Spleen (tissue), 11 donors: ENCODE data around the gene LBX2. TPM values are rescaled to one million over a fixed set of nuclear protein-coding genes. Genes with fewer than 3 reads are reported as not detected.
A peak's percentile ranks its signal among the peaks of the same experiment; 100 is the strongest.

ENCODE experiments used
- DNase-seq: peaks from one replicate; pipeline ENCODE4 v3.0.0-alpha.2; 2020
- H3K27ac ChIP-seq, 8 donors: fragments of 200-600 bp; sonication (generic) in 7 of 8; 1 replicate in 4 of 8; 2 replicates in 4 of 8; pipeline versions ENCODE4 v1.5.0 to v1.8.0; 2016 to 2021; ENCODE audit warnings: inconsistent platforms in 4 of 8, mild to moderate bottlenecking in 4 of 8, moderate library complexity in 1 of 8
- H3K27me3 ChIP-seq, 7 donors: fragments of 200-600 bp; sonication (generic) in 6 of 7; replicated peaks in 1 of 7; 1 replicate in 4 of 7; 2 replicates in 3 of 7; pipeline versions ENCODE4 v1.5.0 to v1.8.0; 2016 to 2021; ENCODE audit warnings: inconsistent platforms in 3 of 7, mild to moderate bottlenecking in 1 of 7
- H3K36me3 ChIP-seq, 6 donors: fragments of 200-600 bp; sonication (generic) in 5 of 6; 1 replicate in 4 of 6; 2 replicates in 2 of 6; pipeline versions ENCODE4 v1.5.0 to v1.8.0; 2016 to 2021; ENCODE audit warnings: inconsistent platforms in 2 of 6
- H3K4me1 ChIP-seq, 6 donors: fragments of 200-600 bp; sonication (generic) in 5 of 6; 1 replicate in 3 of 6; 2 replicates in 3 of 6; pipeline versions ENCODE4 v1.5.0 to v1.8.0; 2016 to 2021; ENCODE audit warnings: inconsistent platforms in 3 of 6
- H3K4me3 ChIP-seq, 8 donors: fragments of 200-600 bp; sonication (generic) in 7 of 8; 1 replicate in 4 of 8; 2 replicates in 4 of 8; pipeline versions ENCODE4 v1.5.0 to v1.8.0; 2016 to 2021; ENCODE audit warnings: inconsistent platforms in 4 of 8, mild to moderate bottlenecking in 4 of 8, moderate library complexity in 2 of 8
- H3K9me3 ChIP-seq, 8 donors: fragments of 200-600 bp; sonication (generic) in 7 of 8; 1 replicate in 4 of 8; 2 replicates in 4 of 8; pipeline versions ENCODE4 v1.5.0 to v1.8.0; 2016 to 2021; ENCODE audit warnings: inconsistent platforms in 4 of 8
- POLR2A ChIP-seq, 3 donors: fragments of 450-650 bp; IDR thresholded peaks; one replicate each; pipeline ENCODE4 v1.5.1; 2017; ENCODE audit warnings: antibody characterized with exemption in 3 of 3, mild to moderate bottlenecking in 1 of 3
- POLR2AphosphoS5 ChIP-seq, 3 donors: sonication (generic); formaldehyde crosslinking; IDR thresholded peaks; one replicate each; pipeline ENCODE4 v1.5.1; 2017; ENCODE audit warnings: antibody characterized with exemption in 3 of 3
- WGBS, 5 donors: extraction: QIAGEN DNeasy Blood & Tissue Kit in 3 of 5; methylation state at CpG; one replicate each; pipeline versions ENCODE4 v1.1.5 to v1.1.7; 2013 to 2018; 5-methylcytosine and 5-hydroxymethylcytosine counted together
- intact Hi-C: fragments of 100-400 bp; cut with DNase I; formaldehyde crosslinking; loops from one replicate; pipeline ENCODE4 v1.15.0; 2023; ENCODE audit warnings: low total_unique reads
- polyA plus RNA-seq, 3 donors: library from polyadenylated mRNA; stranded (reverse); fragments of 200-250 nt; gene quantifications; one replicate each; pipeline ENCODE4 v1.2.1, GENCODE V29; 2013
- total RNA-seq, 7 donors: library from RNA; depleted of rRNA in 3 of 7; stranded (reverse); fragments of >200 nt in 3 of 7; fragmentation: NEBNext Ultra II Directional in 4 of 7; extraction: Animal tissue kit (Norgen Biotek cat#: 25700) in 4 of 7; gene quantifications; one replicate each; pipeline versions ENCODE4 v1.1.0 to v1.2.1, GENCODE V29; 2016 to 2021
- TF ChIP-seq, protein P1 (sequence below), 11 experiments: fragments of 200-600 bp in 7 of 11; fragments of 450-650 bp in 4 of 11; sonication (generic) in 4 of 11; IDR thresholded peaks in 8 of 11; conservative IDR thresholded peaks in 3 of 11; 1 replicate in 7 of 11; 2 replicates in 4 of 11; pipeline versions ENCODE4 v1.4.0 to v1.8.0; 2016 to 2021; ENCODE audit warnings: antibody characterized with exemption in 11 of 11, inconsistent platforms in 4 of 11, mild to moderate bottlenecking in 1 of 11
- donor health status: healthy with polysubstance abuse.
- donor health status: DM: no; HTN: no; CAD: no; lungs with moderate emphysema.
- donor health status: DM: no; HTN: no; CAD: no.
- donor health status: Bipolar disorder and iron deficiency.
- donor health status: healthy.
- donor health status: DM: no; HTN: no; CAD: no.
- donor health status: DM: yes; HTN: yes; CAD: no.

LBX2 gene
- total and polyA plus RNA-seq, 10 donors, result 0.50 to 2.7 (median 0.91) TPM

DNA sequence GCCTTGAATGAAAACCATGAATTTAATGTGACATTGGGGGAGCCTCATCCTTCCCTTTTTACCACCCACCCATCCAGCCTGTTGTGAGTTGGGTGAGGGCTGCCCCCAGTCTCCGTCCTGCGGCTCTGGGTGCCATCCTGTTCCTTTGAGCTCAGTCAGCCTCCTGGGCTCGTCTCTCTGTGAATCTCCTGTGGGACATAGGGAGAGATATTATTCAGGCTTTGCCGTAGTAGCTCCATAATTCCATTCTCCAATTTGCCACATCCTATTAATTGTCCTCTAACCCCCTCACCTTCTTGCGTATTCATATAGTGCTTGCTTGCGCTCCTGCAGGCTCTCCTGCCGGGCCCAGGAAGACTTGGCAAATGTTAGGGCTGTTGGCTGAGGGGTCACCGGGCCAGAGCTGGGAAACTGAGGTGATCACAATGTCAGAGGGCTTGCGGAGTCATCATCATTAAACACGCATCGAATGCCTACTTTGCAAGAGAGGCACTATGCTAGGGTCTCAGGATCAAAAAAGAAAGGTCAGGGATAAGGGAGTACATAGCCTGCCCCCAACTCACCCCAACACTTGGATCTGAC lies 27.3 kb upstream of the LBX2 start:
- intact Hi-C loops, result no loop called here
- no peak overlapping the region for H3K27ac ChIP-seq
- 94 to 99% (median 97%) methylated on average over 11 of the region's 11 CpGs for WGBS, 5 donors

GRCh38 chr2:74525717-74526648 lies 26.6 kb upstream of the LBX2 start, which contains the start of gene DQX1:
Gene DQX1, minus strand, starts transcription at chr2:74526231. Its CDS starts 502 bp downstream, at chr2:74525729.
- Histone ChIP-seq H3K27me3 (peaks cover 0 to under 1% (median 0%) of the 10 kb centered on the region in 7 donors), H3K27ac (no peak within 1 kb of the TSS), H3K4me1 (peaks cover 12 to 41% (median 25%) of the 10 kb centered on the region in 6 donors), H3K36me3 (peaks cover 0 to 42% (median 30%) of the 10 kb centered on the region in 6 donors), H3K4me3 (no peak within 1 kb of the TSS), H3K9me3 (no peaks in the 10 kb centered on the region)
- TF ChIP-seq POLR2A (IDR thresholded peaks at IDR 0.05), result no peak
- TF ChIP-seq, protein P1, sequence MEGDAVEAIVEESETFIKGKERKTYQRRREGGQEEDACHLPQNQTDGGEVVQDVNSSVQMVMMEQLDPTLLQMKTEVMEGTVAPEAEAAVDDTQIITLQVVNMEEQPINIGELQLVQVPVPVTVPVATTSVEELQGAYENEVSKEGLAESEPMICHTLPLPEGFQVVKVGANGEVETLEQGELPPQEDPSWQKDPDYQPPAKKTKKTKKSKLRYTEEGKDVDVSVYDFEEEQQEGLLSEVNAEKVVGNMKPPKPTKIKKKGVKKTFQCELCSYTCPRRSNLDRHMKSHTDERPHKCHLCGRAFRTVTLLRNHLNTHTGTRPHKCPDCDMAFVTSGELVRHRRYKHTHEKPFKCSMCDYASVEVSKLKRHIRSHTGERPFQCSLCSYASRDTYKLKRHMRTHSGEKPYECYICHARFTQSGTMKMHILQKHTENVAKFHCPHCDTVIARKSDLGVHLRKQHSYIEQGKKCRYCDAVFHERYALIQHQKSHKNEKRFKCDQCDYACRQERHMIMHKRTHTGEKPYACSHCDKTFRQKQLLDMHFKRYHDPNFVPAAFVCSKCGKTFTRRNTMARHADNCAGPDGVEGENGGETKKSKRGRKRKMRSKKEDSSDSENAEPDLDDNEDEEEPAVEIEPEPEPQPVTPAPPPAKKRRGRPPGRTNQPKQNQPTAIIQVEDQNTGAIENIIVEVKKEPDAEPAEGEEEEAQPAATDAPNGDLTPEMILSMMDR (IDR thresholded peaks at IDR 0.05 in 8 of 11, conservative IDR thresholded peaks at IDR 0.05 in 3 of 11), result no peak
- TF ChIP-seq POLR2AphosphoS5 (IDR thresholded peaks at IDR 0.05), result no peak
- WGBS, 5 donors, result 73 to 83% (median 77%) methylated on average over 11 of the region's 11 CpGs
- intact Hi-C loops, result no loop called here
- DNase-seq, result peak; percentile 55

More for the DNA sequence above, 27.3 kb upstream of the LBX2 start:
- TF ChIP-seq POLR2AphosphoS5 (IDR thresholded peaks at IDR 0.05) (no peak), POLR2A (IDR thresholded peaks at IDR 0.05) (no peak)
- TF ChIP-seq, protein P1 (IDR thresholded peaks at IDR 0.05 in 8 of 11, conservative IDR thresholded peaks at IDR 0.05 in 3 of 11), result no peak
- DNase-seq, result no peak
- Histone ChIP-seq H3K36me3 (peaks cover 0 to 47% (median 30%) of the 10 kb centered on the region in 6 donors), H3K27me3 (no peaks in the 10 kb centered on the region), H3K4me1 (peaks cover 19 to 48% (median 32%) of the 10 kb centered on the region in 6 donors), H3K4me3 (no peak overlapping the region), H3K9me3 (no peaks in the 10 kb centered on the region)

- H3K4me3 ChIP-seq, result no peak overlapping the region
- H3K27ac ChIP-seq, result no peak overlapping the region
- TF ChIP-seq POLR2AphosphoS5 (IDR thresholded peaks at IDR 0.05), result no peak
- TF ChIP-seq, protein P1 (IDR thresholded peaks at IDR 0.05 in 8 of 11, conservative IDR thresholded peaks at IDR 0.05 in 3 of 11), result no peak
- TF ChIP-seq POLR2A (IDR thresholded peaks at IDR 0.05), result no peak
- H3K4me1 ChIP-seq, result peaks cover 8 to 33% (median 18%) of the 10 kb centered on the region in 6 donors
- H3K9me3 ChIP-seq, result no peaks in the 10 kb centered on the region
- intact Hi-C loops, result no loop called here
- H3K36me3 ChIP-seq, result peaks cover 0 to 42% (median 30%) of the 10 kb centered on the region in 6 donors
- 88 to 96% (median 95%) methylated on average over 9 to 10 of the region's 10 CpGs for WGBS, 5 donors
- H3K27me3 ChIP-seq, result peaks cover 0 to 9% (median 0%) of the 10 kb centered on the region in 7 donors
- DNase-seq, result peak; percentile 69
Observed at GRCh38 chr2:74524955-74525716, 25.7 kb upstream of the LBX2 start.
